Neutrophil (primary cell): ENCODE data around the gene RRBP1.

ENCODE experiments used
- H3K27ac ChIP-seq: fragments of 200-600 bp; sonication (generic); 2 replicates; pipeline ENCODE4 v1.5.1; 2016; ENCODE audit warnings: mild to moderate bottlenecking, moderate library complexity
- H3K27me3 ChIP-seq: fragments of 200-600 bp; sonication (generic); 2 replicates; pipeline ENCODE4 v1.6.0; 2016; ENCODE audit warnings: mild to moderate bottlenecking
- H3K36me3 ChIP-seq: fragments of 200-600 bp; sonication (generic); 2 replicates; pipeline ENCODE4 v1.5.1; 2017
- H3K4me1 ChIP-seq, 2 experiments: fragments of 200-600 bp in 1 of 2; sonication (generic) in 1 of 2; 1 replicate in 1 of 2; 2 replicates in 1 of 2; pipeline versions ENCODE4 v1.5.1 to v1.6.1; 2013 to 2016; ENCODE audit warnings: low read depth in 1 of 2, low read length in 1 of 2, mild to moderate bottlenecking in 1 of 2, moderate library complexity in 1 of 2; ENCODE audit not compliant: control insufficient read depth in 1 of 2, insufficient read depth in 1 of 2
- H3K4me3 ChIP-seq, 2 experiments: fragments of 200-600 bp in 1 of 2; sonication (generic) in 1 of 2; 1 replicate in 1 of 2; 2 replicates in 1 of 2; pipeline ENCODE4 v1.5.1; 2013 to 2016; ENCODE audit warnings: low read depth in 1 of 2, low read length in 1 of 2, mild to moderate bottlenecking in 1 of 2, moderate library complexity in 1 of 2
- H3K9me3 ChIP-seq: fragments of 200-600 bp; sonication (generic); 2 replicates; pipeline ENCODE4 v1.5.1; 2016
- TF ChIP-seq, protein P1 (sequence below): fragments of 200-600 bp; sonication (generic); IDR thresholded peaks from 2 replicates; pipeline ENCODE4 v1.5.1; 2016; ENCODE audit warnings: antibody characterized with exemption

The RRBP1 gene

GRCh38 chr20:17568972-17569521 lies 113.0 kb downstream of the RRBP1 start:
- TF ChIP-seq, protein P1, sequence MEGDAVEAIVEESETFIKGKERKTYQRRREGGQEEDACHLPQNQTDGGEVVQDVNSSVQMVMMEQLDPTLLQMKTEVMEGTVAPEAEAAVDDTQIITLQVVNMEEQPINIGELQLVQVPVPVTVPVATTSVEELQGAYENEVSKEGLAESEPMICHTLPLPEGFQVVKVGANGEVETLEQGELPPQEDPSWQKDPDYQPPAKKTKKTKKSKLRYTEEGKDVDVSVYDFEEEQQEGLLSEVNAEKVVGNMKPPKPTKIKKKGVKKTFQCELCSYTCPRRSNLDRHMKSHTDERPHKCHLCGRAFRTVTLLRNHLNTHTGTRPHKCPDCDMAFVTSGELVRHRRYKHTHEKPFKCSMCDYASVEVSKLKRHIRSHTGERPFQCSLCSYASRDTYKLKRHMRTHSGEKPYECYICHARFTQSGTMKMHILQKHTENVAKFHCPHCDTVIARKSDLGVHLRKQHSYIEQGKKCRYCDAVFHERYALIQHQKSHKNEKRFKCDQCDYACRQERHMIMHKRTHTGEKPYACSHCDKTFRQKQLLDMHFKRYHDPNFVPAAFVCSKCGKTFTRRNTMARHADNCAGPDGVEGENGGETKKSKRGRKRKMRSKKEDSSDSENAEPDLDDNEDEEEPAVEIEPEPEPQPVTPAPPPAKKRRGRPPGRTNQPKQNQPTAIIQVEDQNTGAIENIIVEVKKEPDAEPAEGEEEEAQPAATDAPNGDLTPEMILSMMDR = no peak
- peaks cover 38% of the 10 kb centered on the region for H3K27me3 ChIP-seq
- H3K27ac ChIP-seq = no peak overlapping the region
- H3K36me3 ChIP-seq = no peaks in the 10 kb centered on the region
- H3K4me3 ChIP-seq = peak overlapping the region; percentile 76 to 95
- peaks cover 9 to 14% of the 10 kb centered on the region in 2 experiments for H3K4me1 ChIP-seq
- H3K9me3 ChIP-seq = no peaks in the 10 kb centered on the region

DNA sequence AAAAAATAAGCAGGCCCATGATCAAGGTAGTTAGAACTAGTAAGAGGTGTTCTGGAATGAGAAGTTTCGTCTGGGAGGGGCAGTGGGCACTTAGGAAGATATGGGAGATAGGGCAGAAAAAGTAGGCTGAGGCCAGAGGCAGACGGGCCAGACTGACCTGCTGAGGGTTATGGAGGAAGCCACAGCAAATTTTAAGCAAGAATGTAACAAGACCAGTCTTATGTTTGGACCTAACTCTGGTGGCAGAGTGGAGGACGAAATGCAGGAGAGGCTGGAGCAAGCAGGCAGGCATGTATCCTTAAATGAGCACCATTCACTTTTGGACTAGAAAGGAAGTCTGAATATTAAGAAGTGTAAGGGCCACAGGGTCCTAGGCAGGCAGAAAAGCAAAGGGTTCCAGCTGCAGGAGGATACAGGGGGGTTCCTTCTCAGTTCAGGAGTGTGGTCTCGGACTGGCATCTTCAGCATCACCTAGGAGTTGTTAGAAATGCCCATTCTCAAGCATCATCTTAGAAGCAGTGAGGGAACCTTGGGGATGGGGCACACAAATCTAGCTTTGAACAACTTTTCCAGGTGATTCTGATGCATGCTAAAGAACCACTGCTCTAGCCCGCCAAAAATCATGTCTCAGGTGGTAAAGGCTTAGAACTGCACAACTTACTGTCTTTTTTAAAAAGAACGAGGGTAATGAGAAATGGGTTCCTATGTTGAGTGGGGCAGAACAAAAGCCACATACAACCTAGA lies 113.8 kb downstream of the RRBP1 start:
- Histone ChIP-seq H3K27ac (no peak overlapping the region), H3K4me1 (peaks cover 9 to 14% of the 10 kb centered on the region in 2 experiments), H3K4me3 (no peak overlapping the region), H3K27me3 (peaks cover 38% of the 10 kb centered on the region), H3K36me3 (no peaks in the 10 kb centered on the region), H3K9me3 (no peaks in the 10 kb centered on the region)
- TF ChIP-seq, protein P1 = no peak

- no peak overlapping the region for H3K4me3 ChIP-seq
- H3K9me3 ChIP-seq = no peaks in the 10 kb centered on the region
- no peak overlapping the region for H3K27ac ChIP-seq
- no peaks in the 10 kb centered on the region for H3K36me3 ChIP-seq
- H3K27me3 ChIP-seq = peaks cover 38% of the 10 kb centered on the region
- H3K4me1 ChIP-seq = peaks cover 9 to 14% of the 10 kb centered on the region in 2 experiments
- TF ChIP-seq, protein P1 = no peak
These were observed 115.7 kb downstream of the RRBP1 start for GRCh38 chr20:17566345-17566744.

GRCh38 chr20:17565169-17565845 lies 116.7 kb downstream of the RRBP1 start:
- no peak overlapping the region for H3K4me3 ChIP-seq
- TF ChIP-seq, protein P1 = no peak
- no peak overlapping the region for H3K27ac ChIP-seq
- no peaks in the 10 kb centered on the region for H3K9me3 ChIP-seq
- peaks cover 33% of the 10 kb centered on the region for H3K27me3 ChIP-seq
- no peaks in the 10 kb centered on the region for H3K36me3 ChIP-seq
- H3K4me1 ChIP-seq = peaks cover 0 to 6% of the 10 kb centered on the region in 2 experiments
